Glutamatergic neuron (in vitro differentiated cells): Measurements from ENCODE around the gene PRPF40B. TPM values are rescaled to one million over a fixed set of nuclear protein-coding genes. Genes with fewer than 3 reads are reported as not detected.

Experiments used
- DNase-seq: peaks from one replicate; pipeline ENCODE4 v3.0.0; 2022
- H3K27ac Mint-ChIP-seq: one replicate; pipeline ENCODE4 v1.8.0; 2020; ENCODE audit warnings: mild to moderate bottlenecking, mixed read lengths, inconsistent platforms; ENCODE audit not compliant: unreplicated experiment
- H3K27me3 Mint-ChIP-seq: one replicate; pipeline ENCODE4 v1.8.0; 2020; ENCODE audit warnings: mild to moderate bottlenecking, moderate library complexity, mixed read lengths, inconsistent platforms; ENCODE audit not compliant: unreplicated experiment
- H3K36me3 Mint-ChIP-seq: one replicate; pipeline ENCODE4 v1.8.0; 2020; ENCODE audit warnings: mild to moderate bottlenecking, mixed read lengths, inconsistent platforms; ENCODE audit not compliant: unreplicated experiment
- H3K4me1 Mint-ChIP-seq: one replicate; pipeline ENCODE4 v1.8.0; 2020; ENCODE audit warnings: mild to moderate bottlenecking, low read depth, mixed read lengths, inconsistent platforms; ENCODE audit not compliant: unreplicated experiment
- H3K4me3 Mint-ChIP-seq: one replicate; pipeline ENCODE4 v1.8.0; 2020; ENCODE audit warnings: mild to moderate bottlenecking, mixed read lengths, inconsistent platforms; ENCODE audit not compliant: unreplicated experiment
- H3K9me3 Mint-ChIP-seq: one replicate; pipeline ENCODE4 v1.8.0; 2020; ENCODE audit warnings: mild to moderate bottlenecking, moderate library complexity, mixed read lengths, inconsistent platforms; ENCODE audit not compliant: unreplicated experiment
- total RNA-seq: library from RNA; stranded (reverse); fragmentation: NEBNext Ultra II Directional; extraction: Animal tissue kit (Norgen Biotek cat#: 25700); gene quantifications from one replicate; pipeline ENCODE4 v1.2.1, GENCODE V29; 2021; ENCODE audit not compliant: unreplicated experiment
- TF ChIP-seq, protein P1 (sequence below): fragments of 200-600 bp; sonication (generic); IDR thresholded peaks from one replicate; pipeline ENCODE4 v1.5.0; 2021; ENCODE audit not compliant: partially characterized antibody, unreplicated experiment

The PRPF40B gene
- total RNA-seq, 1 donor from 2014 or later, result 26.4 TPM

DNA sequence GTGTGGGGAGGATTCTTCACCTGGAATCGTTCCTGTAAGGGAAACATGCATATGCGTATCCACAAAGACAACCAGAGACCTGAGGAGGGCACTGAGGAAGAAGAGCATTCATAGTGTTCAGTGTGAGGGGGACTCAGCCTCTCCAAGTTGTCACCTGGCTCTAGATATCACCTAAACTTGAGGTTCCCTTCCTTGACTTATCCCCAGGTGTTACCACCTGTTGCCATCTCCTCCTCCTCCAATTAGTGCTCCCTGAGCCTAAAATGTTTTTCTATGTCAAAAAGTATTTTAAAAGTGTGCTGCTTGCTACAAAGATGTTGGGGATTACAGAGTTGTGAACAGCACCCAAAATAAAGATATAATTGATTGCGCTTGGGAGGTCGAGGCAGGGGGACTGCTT is 42.8 kb downstream of the PRPF40B start:
- Mint-ChIP-seq H3K9me3 (peaks cover 1% of the 10 kb centered on the region), H3K27ac (no peak overlapping the region), H3K36me3 (peaks cover 5% of the 10 kb centered on the region), H3K4me3 (no peak overlapping the region), H3K27me3 (peaks cover 9% of the 10 kb centered on the region), H3K4me1 (peaks cover 15% of the 10 kb centered on the region)
- TF ChIP-seq, protein P1, sequence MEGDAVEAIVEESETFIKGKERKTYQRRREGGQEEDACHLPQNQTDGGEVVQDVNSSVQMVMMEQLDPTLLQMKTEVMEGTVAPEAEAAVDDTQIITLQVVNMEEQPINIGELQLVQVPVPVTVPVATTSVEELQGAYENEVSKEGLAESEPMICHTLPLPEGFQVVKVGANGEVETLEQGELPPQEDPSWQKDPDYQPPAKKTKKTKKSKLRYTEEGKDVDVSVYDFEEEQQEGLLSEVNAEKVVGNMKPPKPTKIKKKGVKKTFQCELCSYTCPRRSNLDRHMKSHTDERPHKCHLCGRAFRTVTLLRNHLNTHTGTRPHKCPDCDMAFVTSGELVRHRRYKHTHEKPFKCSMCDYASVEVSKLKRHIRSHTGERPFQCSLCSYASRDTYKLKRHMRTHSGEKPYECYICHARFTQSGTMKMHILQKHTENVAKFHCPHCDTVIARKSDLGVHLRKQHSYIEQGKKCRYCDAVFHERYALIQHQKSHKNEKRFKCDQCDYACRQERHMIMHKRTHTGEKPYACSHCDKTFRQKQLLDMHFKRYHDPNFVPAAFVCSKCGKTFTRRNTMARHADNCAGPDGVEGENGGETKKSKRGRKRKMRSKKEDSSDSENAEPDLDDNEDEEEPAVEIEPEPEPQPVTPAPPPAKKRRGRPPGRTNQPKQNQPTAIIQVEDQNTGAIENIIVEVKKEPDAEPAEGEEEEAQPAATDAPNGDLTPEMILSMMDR, result no peak
- DNase-seq, result no peak

DNA sequence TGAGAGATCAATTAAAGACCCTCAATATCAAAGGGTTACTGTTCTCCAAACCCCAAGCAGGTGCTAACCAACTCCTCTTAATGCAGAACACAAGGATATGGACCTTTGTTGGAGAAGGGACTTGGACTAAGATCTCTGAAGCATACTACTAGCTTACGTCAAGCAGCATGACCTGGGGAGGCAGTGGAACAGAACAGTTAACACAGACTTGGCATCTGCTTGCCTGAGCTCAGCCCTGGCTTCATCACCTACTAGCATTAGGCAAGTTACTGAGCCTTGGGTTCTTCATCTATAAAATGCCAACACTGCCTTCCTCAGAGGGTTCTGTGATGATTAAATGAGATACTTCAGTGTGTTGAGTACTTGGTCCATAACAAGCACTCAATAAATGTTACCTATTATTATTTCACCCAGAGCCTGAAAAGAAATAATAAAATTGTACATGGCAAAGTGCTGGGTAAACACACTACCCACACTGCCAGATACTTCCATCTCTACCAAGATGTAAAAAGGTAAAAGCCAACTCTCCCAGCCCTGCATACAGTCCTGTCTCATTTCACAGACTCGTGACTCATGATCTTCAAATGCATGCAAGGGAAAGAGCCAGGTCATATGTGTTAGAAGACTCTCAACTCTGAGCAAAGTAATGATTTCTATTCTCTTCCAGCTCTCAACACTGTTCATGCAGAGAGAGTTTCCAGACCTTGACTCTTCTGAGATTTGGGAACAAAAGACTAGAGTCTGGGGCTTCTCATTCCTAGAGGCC is 44.1 kb downstream of the PRPF40B start:
- TF ChIP-seq, protein P1, result no peak
- no peak for DNase-seq
- H3K27ac Mint-ChIP-seq, result no peak overlapping the region
- H3K4me3 Mint-ChIP-seq, result no peak overlapping the region
- no peaks in the 10 kb centered on the region for H3K36me3 Mint-ChIP-seq
- peaks cover 4% of the 10 kb centered on the region for H3K9me3 Mint-ChIP-seq
- peaks cover 9% of the 10 kb centered on the region for H3K27me3 Mint-ChIP-seq
- peaks cover 21% of the 10 kb centered on the region for H3K4me1 Mint-ChIP-seq

DNA sequence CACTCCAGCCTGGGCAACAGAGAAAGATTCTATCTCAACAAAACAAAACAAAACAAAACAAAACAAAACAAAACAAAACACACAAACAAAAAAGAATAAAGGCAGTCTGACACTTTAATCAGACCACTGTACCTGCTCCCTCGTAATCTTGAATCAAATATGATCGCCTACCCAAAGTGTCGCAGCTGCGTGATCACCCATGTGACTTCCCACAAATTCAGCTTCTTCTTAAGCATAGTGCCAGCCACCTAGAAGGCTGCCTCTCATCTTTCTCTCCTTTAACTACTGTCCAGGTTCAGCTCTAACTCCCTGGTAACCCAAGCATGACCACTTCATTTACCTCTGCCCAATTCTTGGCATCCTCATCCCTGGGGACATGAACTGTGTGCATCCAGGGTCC is 46.4 kb downstream of the PRPF40B start:
- H3K27ac Mint-ChIP-seq, result no peak overlapping the region
- peaks cover 32% of the 10 kb centered on the region for H3K4me1 Mint-ChIP-seq
- H3K36me3 Mint-ChIP-seq, result no peaks in the 10 kb centered on the region
- no peak for DNase-seq
- no peak overlapping the region for H3K4me3 Mint-ChIP-seq
- H3K27me3 Mint-ChIP-seq, result peaks cover 20% of the 10 kb centered on the region
- TF ChIP-seq, protein P1, result no peak
- H3K9me3 Mint-ChIP-seq, result peaks cover 21% of the 10 kb centered on the region

DNA sequence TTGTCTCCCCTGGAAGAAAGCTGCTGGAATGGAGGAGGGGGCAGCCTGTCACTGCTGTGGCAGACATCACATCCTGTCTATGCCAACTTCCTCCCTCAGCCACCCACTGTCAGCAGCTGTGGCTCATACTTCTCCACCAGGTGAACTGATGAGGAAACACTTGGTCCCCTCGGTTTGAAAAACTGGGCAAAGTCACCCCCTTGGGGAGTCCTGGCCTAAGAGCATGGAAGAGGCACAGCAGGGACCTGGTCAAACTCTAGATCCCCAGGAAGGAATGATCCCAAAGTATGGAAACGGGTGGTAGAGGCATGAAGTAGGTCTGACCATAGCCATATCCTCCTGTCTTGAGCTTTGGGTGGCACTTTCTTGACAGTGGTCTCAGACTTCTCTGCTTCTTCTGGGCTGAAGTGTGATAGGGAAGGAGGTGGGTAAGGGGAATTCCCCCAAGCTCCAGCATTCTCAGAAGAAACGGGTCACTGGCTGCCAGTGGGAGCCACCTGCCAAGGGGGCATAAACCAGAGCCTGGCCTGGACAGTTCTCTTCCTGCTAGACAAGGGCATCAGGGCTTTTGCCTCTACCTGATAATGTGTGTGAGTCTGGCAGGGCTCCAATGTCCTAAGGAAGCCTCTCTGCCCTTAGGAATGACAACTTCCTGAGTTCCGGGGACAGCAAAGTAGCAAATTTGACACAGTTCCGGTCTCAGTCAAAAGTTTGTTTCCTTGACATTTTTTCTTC is 47.8 kb downstream of the PRPF40B start:
- Mint-ChIP-seq H3K36me3 (no peaks in the 10 kb centered on the region), H3K4me1 (peaks cover 38% of the 10 kb centered on the region), H3K27ac (no peak overlapping the region), H3K4me3 (no peak overlapping the region), H3K9me3 (peaks cover 23% of the 10 kb centered on the region), H3K27me3 (peaks cover 16% of the 10 kb centered on the region)
- no peak for DNase-seq
- TF ChIP-seq, protein P1, result no peak
